ENCODE results near the gene FNDC3A.
"Not testable (repeated sequence)": the region's sequence is repeated elsewhere in the genome, so short reads cannot be mapped to it uniquely, and the experiment has no call there.

The FNDC3A gene

DNA sequence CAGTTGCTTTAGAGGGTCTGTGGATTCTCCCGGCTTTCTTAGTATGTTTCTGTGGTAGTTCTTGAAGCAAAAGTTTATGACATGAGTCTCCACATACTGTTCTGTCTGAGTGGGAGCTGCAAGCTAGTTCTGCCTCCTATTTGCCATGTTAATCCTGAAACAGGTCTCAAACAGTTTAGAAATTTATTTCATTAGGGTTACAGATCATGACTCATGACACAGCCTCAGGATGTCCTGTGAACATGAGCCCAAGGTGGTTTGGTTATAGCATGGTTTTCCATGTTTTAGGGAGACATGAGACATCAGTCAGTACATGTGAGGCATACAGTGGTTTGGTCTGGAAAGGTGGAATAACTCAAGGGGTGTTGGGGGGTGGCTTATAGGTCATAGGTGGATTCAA, 77.5 kb downstream of the FNDC3A start:
- no peaks in the 10 kb centered on the region for H3K4me1 ChIP-seq (ENCODE audit: control insufficient read depth, insufficient read depth, low read length)
- no peaks in the 10 kb centered on the region for H3K27me3 ChIP-seq (ENCODE audit: control insufficient read depth, insufficient read depth, low read length)
- no peak overlapping the region for H3K4me3 ChIP-seq (ENCODE audit: low read length)
- H3K36me3 ChIP-seq (ENCODE audit: control insufficient read depth, insufficient read depth, low read length): no peaks in the 10 kb centered on the region
- no peaks in the 10 kb centered on the region for H3K9me3 ChIP-seq (ENCODE audit: control insufficient read depth, low read length)
- H3K9ac ChIP-seq (ENCODE audit: low read length): no peak overlapping the region

DNA sequence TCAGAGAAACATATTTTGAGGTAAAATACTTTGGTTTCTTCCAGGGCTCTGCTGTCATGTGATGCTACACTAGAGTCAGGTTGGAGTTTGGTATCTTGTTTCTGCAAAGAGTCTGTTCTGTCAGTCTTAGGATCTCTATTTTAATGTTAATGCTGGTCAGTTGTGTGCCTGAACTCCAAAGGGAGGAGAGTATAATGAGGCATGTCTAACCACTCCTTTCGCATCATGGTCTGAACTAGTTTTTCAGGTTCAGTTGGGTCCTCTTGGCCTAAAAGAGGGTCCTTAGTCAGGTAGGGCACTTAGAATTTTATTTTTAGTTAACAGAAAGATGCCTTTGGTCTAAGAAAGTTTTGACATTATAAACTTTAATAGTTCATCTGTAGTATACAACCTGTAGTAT, 78.2 kb downstream of the FNDC3A start:
- Histone ChIP-seq H3K4me1 (ENCODE audit: control insufficient read depth, insufficient read depth, low read length) (no peaks in the 10 kb centered on the region), H3K27me3 (ENCODE audit: control insufficient read depth, insufficient read depth, low read length) (no peaks in the 10 kb centered on the region), H3K36me3 (ENCODE audit: control insufficient read depth, insufficient read depth, low read length) (no peaks in the 10 kb centered on the region), H3K9me3 (ENCODE audit: control insufficient read depth, low read length) (no peaks in the 10 kb centered on the region), H3K9ac (ENCODE audit: low read length) (no peak overlapping the region), H3K4me3 (ENCODE audit: low read length) (no peak overlapping the region)

DNA sequence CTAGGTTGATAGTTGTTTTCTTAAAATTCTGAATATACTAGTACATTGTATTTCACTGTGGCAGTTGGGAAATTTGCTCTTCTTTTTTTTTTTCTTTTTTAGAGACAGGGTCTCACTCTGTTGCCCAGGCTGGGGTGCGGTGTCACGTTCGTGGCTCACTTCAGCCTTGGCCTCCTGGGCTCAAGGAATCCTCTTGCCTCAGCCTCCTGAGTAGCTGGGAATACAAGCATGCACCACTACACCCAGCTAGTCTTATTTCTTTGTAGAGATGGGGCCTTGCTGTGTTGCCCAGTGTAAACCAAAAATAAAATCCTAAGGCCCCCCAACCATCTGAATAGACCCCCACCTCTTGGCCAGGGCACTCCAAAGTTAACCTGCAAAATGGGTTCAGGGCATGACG, 79.3 kb downstream of the FNDC3A start:
- H3K4me1 ChIP-seq (ENCODE audit: control insufficient read depth, insufficient read depth, low read length): no peaks in the 10 kb centered on the region
- H3K27me3 ChIP-seq (ENCODE audit: control insufficient read depth, insufficient read depth, low read length): no peaks in the 10 kb centered on the region
- H3K9ac ChIP-seq (ENCODE audit: low read length): no peak overlapping the region
- no peaks in the 10 kb centered on the region for H3K9me3 ChIP-seq (ENCODE audit: control insufficient read depth, low read length)
- no peak overlapping the region for H3K4me3 ChIP-seq (ENCODE audit: low read length)
- H3K36me3 ChIP-seq (ENCODE audit: control insufficient read depth, insufficient read depth, low read length): no peaks in the 10 kb centered on the region

DNA sequence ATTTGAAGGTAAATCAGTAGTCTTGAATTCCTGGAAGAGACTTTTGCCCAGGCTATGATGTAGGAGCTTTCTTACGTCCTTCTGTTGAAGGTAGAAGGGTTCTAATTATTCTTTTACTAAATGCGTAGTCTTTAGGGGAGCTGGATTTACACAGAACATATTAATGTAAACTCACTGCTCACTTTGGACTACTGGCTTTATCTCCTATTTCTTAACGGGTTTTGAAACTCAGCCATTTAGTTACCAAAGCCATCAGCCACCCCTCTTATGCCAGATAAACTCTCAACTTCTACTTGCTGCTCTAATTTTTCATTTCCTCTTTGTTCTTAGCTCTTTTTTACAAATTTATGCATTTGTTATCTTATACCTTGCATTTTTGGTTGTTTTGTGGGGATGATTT, 81.5 kb downstream of the FNDC3A start:
- Histone ChIP-seq H3K36me3 (ENCODE audit: control insufficient read depth, insufficient read depth, low read length) (no peaks in the 10 kb centered on the region), H3K9ac (ENCODE audit: low read length) (no peak overlapping the region), H3K4me1 (ENCODE audit: control insufficient read depth, insufficient read depth, low read length) (no peaks in the 10 kb centered on the region), H3K9me3 (ENCODE audit: control insufficient read depth, low read length) (no peaks in the 10 kb centered on the region), H3K27me3 (ENCODE audit: control insufficient read depth, insufficient read depth, low read length) (no peaks in the 10 kb centered on the region), H3K4me3 (ENCODE audit: low read length) (no peak overlapping the region)

DNA sequence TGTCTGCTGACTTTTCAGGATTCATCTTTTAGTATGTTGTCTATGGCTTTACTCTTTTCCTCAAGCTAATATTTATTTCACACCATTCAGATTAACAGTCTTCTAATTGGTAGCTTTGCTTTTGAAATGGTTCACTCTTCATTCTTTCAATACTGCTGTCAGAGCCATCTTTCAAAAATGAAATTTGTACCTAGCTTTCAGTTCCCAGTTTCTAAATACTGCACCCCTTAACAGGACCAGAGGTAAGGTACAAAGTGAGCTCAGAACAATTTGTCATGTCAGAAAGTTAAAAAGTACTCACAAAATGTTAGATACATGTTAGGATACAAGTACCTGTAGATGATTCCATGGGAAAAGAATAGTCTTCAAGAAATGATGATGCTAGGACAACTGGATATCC, 83.0 kb downstream of the FNDC3A start:
- H3K4me1 ChIP-seq (ENCODE audit: control insufficient read depth, insufficient read depth, low read length): peaks cover 7% of the 10 kb centered on the region
- H3K9ac ChIP-seq (ENCODE audit: low read length): no peak overlapping the region
- H3K4me3 ChIP-seq (ENCODE audit: low read length): no peak overlapping the region
- H3K27me3 ChIP-seq (ENCODE audit: control insufficient read depth, insufficient read depth, low read length): no peaks in the 10 kb centered on the region
- no peaks in the 10 kb centered on the region for H3K36me3 ChIP-seq (ENCODE audit: control insufficient read depth, insufficient read depth, low read length)
- no peaks in the 10 kb centered on the region for H3K9me3 ChIP-seq (ENCODE audit: control insufficient read depth, low read length)

DNA sequence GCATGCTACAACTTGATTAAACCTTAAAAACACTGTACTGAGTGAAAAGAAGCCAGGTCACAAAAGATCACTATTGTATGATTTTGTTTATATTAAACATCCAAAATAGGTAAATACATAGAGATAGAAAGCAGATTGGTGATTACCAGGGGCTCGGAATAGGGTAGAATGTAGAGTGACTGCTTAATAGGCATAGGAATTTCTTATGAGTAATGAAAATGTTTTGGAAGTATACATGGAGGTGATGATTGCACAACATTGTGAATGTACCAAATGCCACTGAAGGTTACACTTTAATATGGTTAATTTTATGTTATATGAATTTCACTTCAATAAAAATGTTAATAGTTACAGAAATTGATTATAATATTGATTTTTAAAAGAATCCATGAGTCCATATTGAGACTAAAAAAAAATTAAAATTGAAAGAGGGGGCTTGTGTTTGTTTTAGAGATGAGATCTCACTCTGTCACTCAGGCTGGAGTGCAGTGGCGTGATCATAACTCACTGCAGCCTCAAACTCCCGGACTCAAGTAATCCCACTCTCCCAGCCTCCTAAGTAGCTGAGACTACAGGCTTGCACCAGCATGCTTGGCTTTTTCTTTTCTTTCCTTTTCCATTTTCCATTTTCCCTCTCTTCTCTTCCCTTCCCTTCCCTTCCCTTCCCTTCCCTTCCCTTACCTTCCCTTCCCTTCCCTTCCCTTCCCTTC, 85.1 kb downstream of the FNDC3A start:
- Histone ChIP-seq H3K27me3 (ENCODE audit: control insufficient read depth, insufficient read depth, low read length) (no peaks in the 10 kb centered on the region), H3K9ac (ENCODE audit: low read length) (no peak overlapping the region), H3K9me3 (ENCODE audit: control insufficient read depth, low read length) (no peaks in the 10 kb centered on the region), H3K4me1 (ENCODE audit: control insufficient read depth, insufficient read depth, low read length) (peaks cover 7% of the 10 kb centered on the region), H3K36me3 (ENCODE audit: control insufficient read depth, insufficient read depth, low read length) (no peaks in the 10 kb centered on the region), H3K4me3 (ENCODE audit: low read length) (no peak overlapping the region)

DNA sequence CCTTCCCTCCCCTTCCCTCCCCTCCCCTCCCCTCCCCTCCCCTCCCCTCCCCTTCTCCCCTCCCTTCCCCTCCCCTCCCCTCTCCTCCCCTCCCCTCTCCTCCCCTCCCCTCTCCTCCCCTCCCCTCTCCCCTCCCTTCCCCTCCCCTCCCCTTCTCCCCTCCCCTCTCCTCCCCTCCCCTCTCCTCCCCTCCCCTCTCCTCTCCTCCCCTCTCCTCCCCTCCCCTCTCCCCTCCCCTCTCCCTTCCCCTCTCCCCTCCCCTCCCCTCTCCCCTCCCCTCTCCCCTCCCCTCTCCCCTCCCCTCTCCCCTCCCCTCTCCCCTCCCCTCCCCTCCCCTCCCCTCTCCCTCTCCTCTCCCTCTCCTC, 85.7 kb downstream of the FNDC3A start:
- not testable (repeated sequence) for H3K9ac ChIP-seq (ENCODE audit: low read length); H3K4me3 ChIP-seq (ENCODE audit: low read length); H3K27me3 ChIP-seq (ENCODE audit: control insufficient read depth, insufficient read depth, low read length); H3K9me3 ChIP-seq (ENCODE audit: control insufficient read depth, low read length); H3K4me1 ChIP-seq (ENCODE audit: control insufficient read depth, insufficient read depth, low read length); H3K36me3 ChIP-seq (ENCODE audit: control insufficient read depth, insufficient read depth, low read length)

DNA sequence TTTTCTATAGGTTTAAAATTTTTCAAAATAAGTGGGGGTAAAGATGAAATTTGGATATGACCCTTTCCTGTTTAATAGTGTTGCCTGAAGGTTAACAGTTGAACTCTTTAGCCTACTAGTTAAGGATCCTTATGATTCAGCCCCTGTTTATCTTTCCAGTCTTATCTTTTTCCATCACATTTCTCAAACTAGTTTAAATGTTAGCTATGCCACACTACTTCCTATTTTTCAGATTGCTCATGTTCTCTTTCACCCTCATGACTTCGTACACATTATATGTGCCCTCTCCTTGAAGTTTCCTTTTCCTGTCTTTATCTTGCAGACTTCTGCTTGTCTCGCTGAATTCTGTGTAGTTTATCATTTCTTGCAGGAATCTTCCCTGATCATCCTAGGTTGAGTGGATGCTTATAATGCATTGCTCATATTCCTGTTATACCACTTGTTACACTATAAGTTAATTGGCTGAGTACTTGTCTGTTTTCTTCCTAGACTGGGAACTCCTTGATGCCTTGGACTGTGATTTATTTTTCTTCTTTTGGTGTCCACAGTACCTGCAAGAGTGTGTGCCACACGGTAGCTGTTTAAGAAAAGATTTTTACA, 86.7 kb downstream of the FNDC3A start:
- Histone ChIP-seq H3K36me3 (ENCODE audit: control insufficient read depth, insufficient read depth, low read length) (no peaks in the 10 kb centered on the region), H3K27me3 (ENCODE audit: control insufficient read depth, insufficient read depth, low read length) (no peaks in the 10 kb centered on the region), H3K4me1 (ENCODE audit: control insufficient read depth, insufficient read depth, low read length) (peaks cover 7% of the 10 kb centered on the region), H3K4me3 (ENCODE audit: low read length) (no peak overlapping the region), H3K9ac (ENCODE audit: low read length) (no peak overlapping the region), H3K9me3 (ENCODE audit: control insufficient read depth, low read length) (no peaks in the 10 kb centered on the region)

DNA sequence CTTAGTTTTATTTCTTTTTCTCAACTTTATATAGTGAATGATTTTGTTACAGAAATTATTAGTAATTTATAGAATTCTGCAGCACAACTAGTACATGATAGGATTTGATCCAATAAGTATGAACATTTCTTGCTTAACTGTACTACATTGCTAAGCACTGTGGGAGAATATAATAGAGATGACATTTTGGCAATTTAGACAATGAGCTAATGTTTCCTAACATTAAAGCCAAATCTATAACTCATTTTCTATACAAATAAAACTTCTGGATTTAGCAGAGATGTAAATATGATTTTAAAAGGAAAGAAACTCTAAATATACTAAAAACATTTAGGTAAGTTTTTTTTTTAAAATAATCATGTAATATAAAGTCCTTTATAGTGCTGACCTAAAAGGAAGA, 87.3 kb downstream of the FNDC3A start:
- Histone ChIP-seq H3K36me3 (ENCODE audit: control insufficient read depth, insufficient read depth, low read length) (no peaks in the 10 kb centered on the region), H3K9me3 (ENCODE audit: control insufficient read depth, low read length) (no peaks in the 10 kb centered on the region), H3K9ac (ENCODE audit: low read length) (no peak overlapping the region), H3K27me3 (ENCODE audit: control insufficient read depth, insufficient read depth, low read length) (no peaks in the 10 kb centered on the region), H3K4me3 (ENCODE audit: low read length) (no peak overlapping the region), H3K4me1 (ENCODE audit: control insufficient read depth, insufficient read depth, low read length) (peaks cover 7% of the 10 kb centered on the region)

DNA sequence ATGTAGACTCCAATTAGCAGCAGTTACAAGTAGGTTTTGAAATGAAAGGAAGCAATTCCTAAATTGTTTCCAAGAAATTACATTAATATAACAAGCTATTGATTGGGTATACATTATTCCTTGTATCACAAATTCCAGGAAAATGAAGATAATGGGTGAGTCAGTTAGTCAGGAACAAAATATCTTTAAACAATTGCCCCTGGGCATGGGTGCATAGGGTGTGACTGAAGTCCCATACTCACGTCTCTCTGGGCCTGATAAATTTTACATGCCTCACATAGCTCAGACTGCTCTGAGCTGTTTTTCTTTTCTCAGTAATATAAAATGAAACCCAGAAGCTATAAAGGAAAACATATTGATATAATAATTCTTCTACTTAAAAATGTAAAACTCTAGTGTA, 87.8 kb downstream of the FNDC3A start:
- no peak overlapping the region for H3K9ac ChIP-seq (ENCODE audit: low read length)
- H3K9me3 ChIP-seq (ENCODE audit: control insufficient read depth, low read length): no peaks in the 10 kb centered on the region
- H3K4me1 ChIP-seq (ENCODE audit: control insufficient read depth, insufficient read depth, low read length): peaks cover 7% of the 10 kb centered on the region
- no peaks in the 10 kb centered on the region for H3K27me3 ChIP-seq (ENCODE audit: control insufficient read depth, insufficient read depth, low read length)
- H3K4me3 ChIP-seq (ENCODE audit: low read length): no peak overlapping the region
- H3K36me3 ChIP-seq (ENCODE audit: control insufficient read depth, insufficient read depth, low read length): no peaks in the 10 kb centered on the region

DNA sequence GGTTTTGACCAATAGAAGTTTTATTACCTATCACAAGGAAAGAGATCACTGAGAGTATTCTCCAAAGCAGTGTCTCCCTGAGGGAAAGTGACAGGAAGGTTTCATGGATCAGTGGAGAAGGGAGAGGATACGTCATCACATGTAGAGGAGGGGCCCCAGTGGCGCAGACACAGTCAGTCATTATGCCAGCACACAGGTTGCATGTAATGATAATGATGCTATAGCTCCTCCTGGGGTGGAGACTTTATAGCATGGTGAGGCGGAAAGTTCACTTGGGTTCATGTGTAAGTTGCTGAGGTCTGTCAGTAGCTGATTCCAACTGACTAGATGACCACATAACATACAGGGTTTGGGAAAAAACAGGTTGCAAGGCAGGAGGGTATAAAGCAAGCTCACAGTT, 88.8 kb downstream of the FNDC3A start:
- no peaks in the 10 kb centered on the region for H3K27me3 ChIP-seq (ENCODE audit: control insufficient read depth, insufficient read depth, low read length)
- no peaks in the 10 kb centered on the region for H3K36me3 ChIP-seq (ENCODE audit: control insufficient read depth, insufficient read depth, low read length)
- no peaks in the 10 kb centered on the region for H3K9me3 ChIP-seq (ENCODE audit: control insufficient read depth, low read length)
- peaks cover 7% of the 10 kb centered on the region for H3K4me1 ChIP-seq (ENCODE audit: control insufficient read depth, insufficient read depth, low read length)
- no peak overlapping the region for H3K4me3 ChIP-seq (ENCODE audit: low read length)
- no peak overlapping the region for H3K9ac ChIP-seq (ENCODE audit: low read length)

DNA sequence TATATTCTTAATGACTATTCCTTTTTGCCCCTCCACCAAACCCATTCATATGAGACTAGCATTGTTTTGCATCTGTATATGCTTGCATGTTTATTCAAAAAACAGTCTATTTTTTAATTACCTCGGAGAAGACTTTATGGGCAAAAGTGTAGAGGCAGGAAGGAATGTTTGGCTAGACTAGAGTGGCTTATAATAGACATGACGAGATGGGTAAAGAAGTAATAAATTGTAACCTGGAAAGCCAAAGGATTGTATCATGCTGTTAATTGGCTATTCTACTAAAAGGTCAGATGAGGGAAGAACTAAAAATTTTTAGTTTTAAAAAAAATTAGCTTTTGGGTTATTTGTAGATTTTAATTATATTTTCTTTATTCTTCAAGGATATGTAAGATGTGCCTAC, 91.1 kb downstream of the FNDC3A start:
- H3K27me3 ChIP-seq (ENCODE audit: control insufficient read depth, insufficient read depth, low read length): no peaks in the 10 kb centered on the region
- H3K9ac ChIP-seq (ENCODE audit: low read length): no peak overlapping the region
- H3K4me3 ChIP-seq (ENCODE audit: low read length): no peak overlapping the region
- H3K4me1 ChIP-seq (ENCODE audit: control insufficient read depth, insufficient read depth, low read length): peaks cover 7% of the 10 kb centered on the region
- H3K9me3 ChIP-seq (ENCODE audit: control insufficient read depth, low read length): no peaks in the 10 kb centered on the region
- H3K36me3 ChIP-seq (ENCODE audit: control insufficient read depth, insufficient read depth, low read length): no peaks in the 10 kb centered on the region

DNA sequence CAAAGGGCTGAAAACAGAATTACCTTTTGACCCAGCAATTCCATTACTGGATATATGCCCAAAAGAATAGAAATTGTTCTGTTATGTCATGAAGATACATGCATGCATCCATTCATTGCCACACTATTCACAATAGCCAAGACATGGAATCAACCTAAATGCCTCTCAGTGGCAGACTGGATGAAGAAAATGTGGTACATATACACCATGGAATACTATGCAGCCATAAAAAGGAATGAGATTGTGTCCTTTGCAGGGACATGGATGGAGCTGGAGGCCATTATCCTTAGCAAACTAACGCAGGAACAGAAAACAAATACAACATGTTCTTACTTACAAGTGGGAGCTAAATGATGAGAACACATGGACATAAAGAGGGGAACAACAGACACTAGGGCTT, 92.8 kb downstream of the FNDC3A start:
- not testable (repeated sequence) for H3K36me3 ChIP-seq (ENCODE audit: control insufficient read depth, insufficient read depth, low read length); H3K9ac ChIP-seq (ENCODE audit: low read length); H3K4me1 ChIP-seq (ENCODE audit: control insufficient read depth, insufficient read depth, low read length); H3K4me3 ChIP-seq (ENCODE audit: low read length); H3K9me3 ChIP-seq (ENCODE audit: control insufficient read depth, low read length); H3K27me3 ChIP-seq (ENCODE audit: control insufficient read depth, insufficient read depth, low read length)
